ENCODE measurements around the gene RASGRF1.
"Not testable (repeated sequence)": the region's sequence is repeated elsewhere in the genome, so short reads cannot be mapped to it uniquely, and the experiment has no call there.

Gene RASGRF1

DNA sequence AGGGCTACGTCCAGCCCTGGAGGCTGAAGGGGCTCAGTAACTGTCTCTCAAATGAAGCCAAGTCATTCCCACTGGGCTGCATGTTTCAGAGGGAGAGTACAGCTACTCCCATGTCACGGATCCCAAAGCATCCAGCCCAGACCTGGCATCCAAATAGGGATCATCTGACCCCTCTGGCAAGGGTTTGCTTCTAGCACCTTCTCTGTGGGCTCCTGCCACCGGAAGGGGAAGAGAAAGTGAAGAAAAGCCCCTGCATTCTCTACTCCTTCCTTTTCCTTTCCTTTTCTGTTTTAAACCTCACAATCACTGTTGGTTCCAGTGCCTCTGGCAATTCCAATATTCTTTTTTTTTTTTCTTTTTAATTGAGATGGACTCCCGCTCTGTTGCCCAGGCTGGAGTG, 81.2 kb downstream of the RASGRF1 start:
- no peak for DNase-seq (ENCODE audit: low read depth in 2 of 2, low spot score in 1 of 2)

DNA sequence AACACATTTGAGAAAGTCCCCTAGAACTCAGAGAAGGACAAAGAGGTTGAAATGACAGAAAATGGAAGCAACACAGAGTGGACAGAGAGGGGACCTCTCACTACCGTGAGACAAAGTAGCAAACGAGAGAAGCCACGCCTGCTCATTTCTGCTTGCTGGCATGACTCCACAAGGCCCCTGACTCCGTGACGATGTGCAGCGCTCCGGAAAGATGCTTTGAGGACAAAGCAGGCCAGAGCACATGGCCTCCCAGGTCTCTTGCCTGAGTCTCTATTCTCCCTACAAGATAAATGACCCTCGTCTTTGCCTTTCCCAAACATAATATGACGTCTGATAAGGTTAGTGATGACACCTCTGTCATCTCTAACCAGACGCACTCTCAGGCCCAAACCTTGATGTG, 81.9 kb downstream of the RASGRF1 start:
- no peak for DNase-seq (ENCODE audit: low read depth in 2 of 2, low spot score in 1 of 2)

DNA sequence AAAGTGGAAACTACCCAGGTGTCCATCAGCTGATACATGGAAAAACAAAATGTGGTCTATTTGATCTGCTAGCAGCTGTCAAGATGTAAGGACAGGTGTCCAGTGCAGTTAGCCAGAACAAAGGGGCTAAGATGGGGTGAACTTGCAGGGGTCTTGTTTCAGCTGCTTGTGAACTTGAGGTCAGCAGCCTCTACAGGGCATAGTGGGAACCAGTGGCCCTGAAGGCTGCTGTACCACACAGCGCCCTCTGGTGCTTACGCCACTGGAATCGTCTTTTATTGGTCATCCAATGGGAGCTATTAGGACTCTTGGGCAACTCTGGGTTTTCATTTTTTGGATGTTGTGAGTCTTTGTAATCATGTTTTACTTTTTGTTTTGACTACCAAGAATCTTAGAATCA, 83.5 kb downstream of the RASGRF1 start:
- DNase-seq (ENCODE audit: low read depth in 2 of 2, low spot score in 1 of 2), result no peak

DNA sequence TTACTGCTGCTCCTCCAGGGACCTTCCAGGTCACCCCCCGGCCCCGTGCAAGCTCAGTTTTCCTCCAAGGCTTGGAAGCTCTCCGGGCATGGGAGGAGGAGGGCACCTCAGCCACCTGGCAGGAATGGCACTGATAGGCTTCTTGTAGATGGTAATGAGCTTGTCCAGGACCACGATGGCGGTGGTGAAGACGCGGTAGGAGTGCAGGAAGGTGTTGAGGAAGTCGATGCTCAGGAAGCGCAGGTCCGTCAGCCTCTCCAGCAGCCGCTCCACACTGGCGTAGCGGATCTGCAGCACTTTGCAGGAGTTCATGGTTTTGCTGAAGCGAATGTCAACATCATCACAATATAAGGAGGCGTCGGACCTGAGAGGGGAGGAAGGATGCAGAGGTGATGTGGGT, 84.5 kb downstream of the RASGRF1 start:
- DNase-seq (ENCODE audit: low read depth in 2 of 2, low spot score in 1 of 2), result no peak

DNA sequence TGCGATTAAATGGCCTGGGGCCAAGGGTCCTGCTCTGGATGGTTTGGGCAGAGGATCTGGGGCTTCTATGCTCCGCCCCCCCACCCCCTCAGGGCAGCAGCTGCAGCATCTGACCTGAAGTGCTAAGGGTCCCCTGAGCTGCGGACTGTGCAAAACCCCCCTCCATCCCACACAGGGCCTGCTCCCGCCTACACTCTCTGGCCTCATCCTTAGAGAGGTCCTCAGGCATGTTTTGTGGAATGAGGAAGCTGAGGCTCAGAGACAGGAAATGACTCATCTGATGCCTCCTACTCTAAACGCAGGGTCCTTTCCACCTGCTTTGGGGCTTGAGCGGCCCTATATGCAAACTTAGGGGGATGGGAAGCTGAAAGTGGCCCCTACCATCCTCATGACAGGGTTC, 86.2 kb downstream of the RASGRF1 start:
- DNase-seq (ENCODE audit: low read depth in 2 of 2, low spot score in 1 of 2), result no peak

DNA sequence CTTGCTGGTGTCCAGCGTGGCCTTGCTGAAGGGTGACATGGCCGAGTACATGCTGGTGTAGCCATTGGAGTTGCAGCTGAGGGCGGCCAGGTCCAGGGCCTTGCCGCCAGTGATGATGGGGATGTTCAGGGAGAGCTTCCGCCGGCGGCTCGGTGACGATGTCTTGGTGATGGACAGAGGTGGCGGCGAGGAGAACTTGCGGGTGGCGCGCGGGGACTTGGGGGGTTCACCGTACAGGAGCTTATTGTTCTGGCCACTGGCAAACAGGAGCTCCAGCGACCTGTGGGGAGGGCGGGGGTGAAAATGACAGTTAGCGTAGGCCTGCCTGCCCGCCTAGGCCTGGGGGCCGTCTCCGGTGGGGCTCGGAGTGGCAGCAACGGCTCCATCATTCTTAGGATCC, 86.7 kb downstream of the RASGRF1 start:
- no peak for DNase-seq (ENCODE audit: low read depth in 2 of 2, low spot score in 1 of 2)

DNA sequence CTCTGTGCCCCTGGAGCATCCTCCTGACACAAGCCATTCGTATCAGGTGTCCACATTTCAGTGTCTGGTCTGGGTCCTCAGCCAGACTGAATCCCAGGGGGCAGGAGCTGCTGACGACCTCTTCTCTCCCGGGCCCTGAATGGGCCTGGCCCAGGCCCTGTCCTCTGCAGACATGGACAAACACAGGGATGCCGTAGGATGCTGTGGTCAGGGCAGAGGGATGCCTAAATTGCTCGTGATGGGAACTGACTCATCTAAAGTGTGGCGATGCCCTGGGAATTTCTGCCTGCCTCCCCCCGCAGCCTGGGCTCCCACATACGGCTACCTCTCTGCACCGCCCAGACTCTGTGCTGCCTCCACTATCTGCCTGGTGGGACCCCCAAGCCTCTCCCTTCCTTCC, 87.3 kb downstream of the RASGRF1 start:
- DNase-seq (ENCODE audit: low read depth in 2 of 2, low spot score in 1 of 2), result no peak

DNA sequence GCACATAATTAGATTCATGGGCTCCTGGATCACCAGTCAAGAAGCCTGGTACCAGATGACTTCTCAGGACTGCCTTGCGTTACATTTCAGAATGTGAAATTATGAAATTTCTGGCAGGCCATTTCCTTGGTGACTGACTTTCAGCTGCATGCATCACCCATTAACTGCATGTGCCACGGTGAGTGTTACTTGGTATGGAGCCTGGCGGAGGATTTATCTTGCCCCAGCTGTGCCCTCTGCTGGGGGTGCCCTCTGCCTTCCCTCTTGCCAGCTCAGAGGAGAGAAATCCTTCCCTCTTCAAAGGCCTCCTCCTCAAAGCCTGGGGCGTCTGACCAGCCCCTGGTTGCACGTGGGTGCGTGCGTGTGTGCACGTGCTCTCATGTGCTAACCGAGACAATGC, 88.0 kb downstream of the RASGRF1 start:
- no peak for DNase-seq (ENCODE audit: low read depth in 2 of 2, low spot score in 1 of 2)

DNA sequence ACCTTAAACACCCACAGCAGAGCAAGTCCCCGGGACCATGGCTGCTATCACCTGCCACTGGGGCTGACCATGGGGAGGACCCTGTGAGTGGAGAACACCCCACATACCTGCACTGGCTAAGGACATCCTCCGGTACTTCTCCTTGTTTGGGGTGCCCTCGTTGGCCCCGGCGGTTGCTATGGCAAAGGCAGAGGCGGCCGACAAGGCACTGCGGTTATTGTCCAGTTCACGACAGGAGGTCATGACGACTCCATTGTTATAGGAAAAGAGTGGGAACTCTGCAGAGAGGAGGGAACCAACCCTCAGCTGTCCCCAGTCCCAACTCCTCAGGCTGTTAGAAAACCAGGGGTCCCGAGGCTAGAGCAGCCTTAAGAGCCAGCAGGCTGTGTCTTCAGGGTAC, 90.9 kb downstream of the RASGRF1 start:
- no peak for DNase-seq (ENCODE audit: low read depth in 2 of 2, low spot score in 1 of 2)

DNA sequence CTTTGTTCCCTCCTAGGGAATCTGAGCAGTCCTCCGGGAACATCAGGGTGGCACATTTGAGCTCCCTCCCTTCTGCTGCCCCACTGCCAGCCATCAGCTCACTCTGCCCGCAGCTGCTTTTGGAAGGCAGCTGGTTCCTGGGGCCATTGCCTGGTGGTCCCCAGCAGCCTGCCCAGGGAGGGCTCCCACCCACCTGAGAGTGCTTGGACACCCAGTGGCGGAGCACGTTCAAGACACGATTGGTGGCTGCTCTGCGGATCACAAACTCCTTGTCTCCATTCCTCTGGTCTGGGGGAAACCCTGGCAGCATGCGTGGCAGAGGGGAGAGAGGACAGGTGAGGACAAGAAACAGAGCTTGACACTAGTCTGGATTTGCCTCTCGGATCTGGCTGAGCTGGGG, 92.1 kb downstream of the RASGRF1 start:
- no peak for DNase-seq (ENCODE audit: low read depth in 2 of 2, low spot score in 1 of 2)

DNA sequence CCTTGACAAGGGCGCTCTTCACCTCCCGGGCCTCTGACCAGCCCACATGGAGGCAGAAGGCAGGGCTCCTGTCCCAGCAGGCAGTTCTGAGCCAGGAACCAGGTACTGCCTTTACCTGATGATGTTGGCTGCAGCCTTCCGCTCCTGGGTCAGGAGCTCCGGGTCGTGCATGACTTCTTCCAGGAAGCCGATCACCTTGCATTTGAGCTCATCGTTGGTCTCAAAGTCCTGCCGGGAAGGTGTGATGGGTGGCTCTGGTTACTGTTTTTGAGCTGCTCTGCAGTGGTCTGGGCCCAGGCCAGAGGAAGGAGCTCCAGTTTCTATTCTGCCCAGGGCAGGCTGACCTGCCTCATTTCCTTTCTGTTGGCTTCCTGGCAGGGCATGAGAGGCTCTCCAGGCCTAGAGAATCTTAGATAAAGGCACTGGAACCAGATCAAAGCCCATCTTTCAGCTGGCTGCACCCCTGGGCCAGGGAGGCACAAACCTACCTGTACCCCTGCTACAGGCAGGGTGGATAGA, 92.5 kb downstream of the RASGRF1 start:
- DNase-seq (ENCODE audit: low read depth in 2 of 2, low spot score in 1 of 2), result no peak

DNA sequence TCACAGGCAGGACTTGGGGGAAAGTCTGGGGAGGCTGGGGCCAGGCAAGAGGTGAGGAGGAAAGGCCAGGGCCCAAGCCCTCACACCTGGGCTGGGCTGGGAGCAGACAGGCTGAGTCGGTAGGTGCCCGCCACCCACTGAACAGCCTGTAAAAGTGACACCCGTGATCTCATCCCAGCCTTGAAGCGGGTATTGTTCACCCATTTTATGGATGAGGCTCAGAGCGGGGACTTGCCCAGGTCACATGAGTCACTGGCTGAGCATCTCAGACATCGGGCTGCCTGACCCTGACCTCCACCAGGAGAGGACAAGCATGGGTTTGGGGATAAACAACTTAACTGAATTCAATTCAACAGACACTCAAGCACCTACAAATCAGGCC, 93.7 kb downstream of the RASGRF1 start:
- DNase-seq (ENCODE audit: low read depth in 2 of 2, low spot score in 1 of 2), result no peak

DNA sequence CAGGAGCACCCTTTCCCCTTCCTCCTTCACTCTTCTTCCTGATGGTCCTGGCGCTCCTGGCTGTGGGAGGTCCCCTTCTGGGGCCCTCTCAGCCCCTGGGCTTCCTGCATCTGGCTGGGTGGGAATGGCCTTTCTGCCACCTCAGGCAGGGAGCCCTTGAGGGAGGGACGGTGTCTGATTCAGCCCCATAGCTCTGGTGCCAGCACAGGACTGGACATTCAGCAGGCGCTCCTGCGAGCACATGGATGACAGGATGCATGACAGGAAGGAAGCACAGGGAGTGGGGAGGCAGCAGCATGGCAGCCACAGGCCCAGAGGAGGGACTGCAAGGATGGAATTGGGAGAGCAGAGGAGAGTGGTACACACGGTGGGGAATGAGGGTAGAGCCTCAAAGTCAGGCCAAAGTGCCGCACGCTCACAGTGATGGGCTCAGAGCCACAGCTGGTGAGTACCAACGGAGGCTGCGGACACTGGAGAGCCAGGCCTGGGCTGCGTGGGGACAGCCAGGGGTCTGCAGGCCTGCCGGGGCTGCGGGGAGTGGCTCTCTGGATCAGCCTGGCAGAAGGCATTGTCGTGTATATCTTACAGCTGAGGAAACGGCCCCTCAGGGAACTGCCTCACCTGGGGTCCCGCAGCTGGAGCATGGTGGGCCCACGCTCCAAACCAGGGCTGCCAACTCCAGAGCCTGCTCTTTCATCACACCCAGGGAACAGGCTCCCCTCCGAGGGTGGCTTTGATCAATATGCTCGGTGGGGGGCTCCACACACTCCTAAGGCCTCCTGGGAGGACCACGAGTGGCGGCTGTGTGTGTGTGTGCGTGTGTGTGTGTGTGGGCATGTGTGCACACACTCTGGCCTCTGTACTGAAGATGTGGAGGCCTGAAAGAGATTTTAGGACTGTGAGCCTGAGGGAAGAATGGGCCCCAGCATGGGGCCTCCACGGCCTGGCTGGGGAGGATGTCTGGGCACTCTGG, 94.4 kb downstream of the RASGRF1 start:
- DNase-seq (ENCODE audit: low read depth in 2 of 2, low spot score in 1 of 2), result no peak

DNA sequence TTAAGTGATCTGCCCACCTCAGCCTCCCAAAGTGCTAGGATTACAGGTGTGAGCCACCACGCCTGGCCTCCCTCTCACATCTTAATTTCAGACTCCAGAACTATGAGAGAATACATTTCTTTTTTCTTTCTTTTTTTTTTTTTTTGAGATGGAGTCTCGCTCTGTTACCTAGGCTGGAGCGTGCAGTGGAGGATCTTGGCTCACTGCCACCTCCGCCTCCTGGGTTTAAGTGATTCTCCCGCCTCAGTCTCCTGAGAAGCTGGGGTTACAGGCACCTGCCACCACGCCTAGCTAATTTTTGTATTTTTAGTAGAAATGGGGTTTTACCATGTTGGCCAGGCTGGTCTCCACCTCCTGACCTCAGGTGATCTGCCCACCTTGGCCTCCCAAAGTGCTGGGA, 95.4 kb downstream of the RASGRF1 start:
- not testable (repeated sequence) for DNase-seq (ENCODE audit: low read depth in 2 of 2, low spot score in 1 of 2)

DNA sequence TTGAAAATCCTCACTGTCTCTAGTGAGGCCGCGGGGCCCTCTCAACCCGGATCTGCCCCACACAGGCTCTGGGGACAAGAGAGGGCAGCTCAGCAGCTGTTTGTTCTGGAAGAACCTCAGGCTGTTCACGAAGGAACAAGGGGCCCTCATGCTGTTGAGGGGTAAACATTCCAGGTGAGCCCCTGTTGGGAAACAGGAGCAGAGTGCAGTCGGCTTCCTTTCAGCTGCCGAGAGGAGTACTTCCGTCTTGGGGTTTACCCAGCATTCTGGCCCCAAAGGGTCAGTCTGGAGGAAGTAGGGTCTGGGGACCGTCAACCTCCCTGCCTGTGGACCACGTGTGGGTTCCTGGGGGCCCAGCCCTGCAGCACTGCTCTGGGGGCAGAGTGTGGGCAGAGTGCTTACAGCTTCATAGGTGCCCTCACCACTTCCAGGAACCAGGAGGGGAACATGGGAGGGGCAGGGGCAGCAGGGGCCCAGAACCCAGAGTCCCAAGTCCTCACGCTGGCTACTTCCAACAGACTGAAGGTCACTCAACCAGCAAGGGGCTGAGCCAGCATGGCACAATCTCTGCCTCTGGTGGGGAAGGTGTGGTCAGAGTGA, 96.5 kb downstream of the RASGRF1 start:
- DNase-seq (ENCODE audit: low read depth in 2 of 2, low spot score in 1 of 2), result no peak

DNA sequence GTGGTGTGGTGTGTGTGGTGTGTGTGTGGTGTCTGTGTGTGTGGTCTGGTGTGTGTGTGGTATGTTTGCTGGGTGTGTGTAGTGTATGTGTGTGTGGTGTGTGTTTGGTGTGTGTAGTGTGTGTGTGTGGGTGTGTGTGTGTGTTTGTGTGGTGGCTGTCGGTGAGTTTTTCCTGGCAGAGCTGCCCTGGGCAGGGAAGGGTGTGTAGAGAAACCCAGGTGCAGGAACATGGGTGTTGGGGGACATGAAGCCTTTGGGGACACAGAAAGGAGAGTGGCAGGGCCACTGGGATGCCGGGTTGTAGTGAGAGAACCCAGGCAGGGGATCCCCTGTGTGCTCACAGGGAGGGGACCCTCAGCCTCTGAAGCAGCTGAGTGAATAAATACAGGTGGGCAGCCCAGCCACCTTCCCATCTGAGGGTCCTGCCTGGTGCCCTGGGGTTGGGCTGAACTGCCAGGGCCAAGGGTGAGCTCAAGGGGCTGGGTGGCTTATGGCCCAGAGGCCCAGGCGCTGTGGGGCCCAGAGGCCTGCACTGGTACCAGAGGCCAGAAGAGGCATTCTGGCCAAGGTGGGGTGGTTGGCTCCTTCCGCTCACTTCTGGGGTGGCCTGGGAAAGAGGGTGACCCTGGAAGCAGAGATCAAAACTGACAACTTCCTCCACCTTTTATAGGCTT, 97.2 kb downstream of the RASGRF1 start:
- DNase-seq (ENCODE audit: low read depth in 2 of 2, low spot score in 1 of 2), result no peak

DNA sequence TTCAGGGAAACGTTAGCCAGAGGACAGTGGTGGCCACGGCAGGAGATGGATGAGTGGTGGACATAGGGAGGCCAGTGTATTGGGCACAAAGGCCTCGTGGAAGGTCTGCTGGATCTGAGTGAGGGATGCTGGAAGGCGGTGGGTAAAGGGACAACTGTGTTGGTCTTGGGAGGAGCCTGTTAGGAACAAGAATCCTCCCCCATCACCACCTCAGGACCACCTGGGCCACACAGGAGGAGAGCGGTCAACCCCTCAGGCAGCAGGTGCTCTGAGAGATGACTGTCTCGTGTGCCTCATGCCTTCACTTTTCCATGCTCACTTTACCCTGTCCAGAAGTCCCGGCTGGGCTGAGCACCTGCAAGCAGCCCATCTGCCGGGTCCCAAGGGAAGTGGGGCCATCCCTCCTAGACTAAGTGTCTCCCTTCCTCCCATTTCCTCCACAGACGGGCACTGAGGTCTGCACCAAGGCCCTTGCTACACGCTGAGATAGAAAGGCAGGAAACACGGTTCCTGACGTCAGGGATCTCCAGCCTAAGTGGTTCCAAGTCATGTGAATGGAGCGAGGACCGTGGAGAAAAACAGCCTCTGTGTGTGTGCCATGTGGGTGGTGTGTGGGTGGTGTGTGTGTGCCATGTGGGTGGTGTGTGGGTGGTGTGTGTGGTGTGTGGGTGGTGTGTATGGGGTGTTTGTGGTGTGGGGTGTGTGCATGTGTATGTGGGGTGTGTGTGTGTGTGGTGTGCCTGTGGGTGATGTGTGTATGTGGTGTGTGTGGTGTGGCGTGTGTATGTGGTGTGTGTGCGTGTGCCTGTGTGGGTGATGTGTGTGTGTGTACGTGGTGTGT, 97.9 kb downstream of the RASGRF1 start:
- no peak for DNase-seq (ENCODE audit: low read depth in 2 of 2, low spot score in 1 of 2)

DNA sequence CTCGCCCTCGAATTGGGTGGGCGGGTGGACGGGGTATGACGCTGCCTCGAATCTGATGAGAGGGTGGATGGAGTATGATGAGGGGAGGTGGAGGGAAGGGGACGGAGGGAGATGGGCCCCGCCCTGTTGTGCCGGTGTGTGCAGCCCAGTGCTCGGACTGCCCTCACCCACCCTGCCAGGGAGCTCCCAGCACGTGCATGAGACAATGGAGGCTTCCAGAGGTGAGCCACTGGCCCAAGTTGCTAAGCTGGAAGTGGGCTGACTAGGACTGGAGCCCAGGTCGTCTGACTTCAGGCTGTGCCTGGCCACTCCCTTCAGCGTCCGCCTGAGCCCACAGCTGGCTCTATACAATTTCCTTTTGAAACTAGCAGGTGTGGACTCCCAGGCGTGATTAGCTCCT, 98.7 kb downstream of the RASGRF1 start:
- DNase-seq (ENCODE audit: low read depth in 2 of 2, low spot score in 1 of 2), result no peak

DNA sequence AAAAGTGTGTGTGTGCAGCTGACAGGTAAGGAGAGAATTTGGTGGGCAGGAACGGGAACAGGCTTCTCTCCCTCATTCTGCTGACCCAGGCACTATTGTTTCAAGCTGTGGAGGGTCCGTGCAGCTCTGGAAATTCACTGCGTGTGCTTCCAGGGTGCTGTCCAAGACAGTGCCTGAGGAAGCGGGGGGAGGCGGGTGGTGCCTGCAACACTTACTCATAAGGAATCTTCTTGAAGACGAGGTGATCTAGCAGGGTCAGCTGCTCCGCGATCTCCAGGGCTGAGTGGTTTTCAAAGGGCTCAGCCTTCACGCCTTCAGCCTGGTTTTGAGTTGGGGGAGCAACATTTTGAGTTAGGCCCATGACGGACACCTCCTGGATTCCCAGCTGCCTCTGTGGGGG, 99.1 kb downstream of the RASGRF1 start:
- no peak for DNase-seq (ENCODE audit: low read depth in 2 of 2, low spot score in 1 of 2)

DNA sequence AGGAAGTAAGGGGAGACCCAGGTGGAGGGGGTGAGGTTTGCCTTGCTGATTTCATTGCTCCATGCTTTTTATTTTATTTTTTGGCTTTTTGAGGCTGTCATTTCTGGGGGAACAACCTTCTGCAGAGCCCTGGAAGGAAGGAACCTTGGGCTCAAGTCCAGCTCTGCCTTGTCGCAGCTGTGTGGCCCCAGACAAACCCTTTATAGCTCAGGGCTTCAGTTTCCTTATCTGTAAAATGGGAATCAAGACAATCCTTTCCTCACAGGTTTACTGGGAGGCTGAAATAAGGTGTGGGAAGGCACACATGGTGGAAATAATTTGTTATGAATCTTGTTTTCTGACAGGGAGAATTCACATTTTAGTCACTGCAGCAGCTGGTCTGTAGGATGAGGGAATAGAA, 100.3 kb downstream of the RASGRF1 start:
- DNase-seq (ENCODE audit: low read depth in 2 of 2, low spot score in 1 of 2), result no peak

DNA sequence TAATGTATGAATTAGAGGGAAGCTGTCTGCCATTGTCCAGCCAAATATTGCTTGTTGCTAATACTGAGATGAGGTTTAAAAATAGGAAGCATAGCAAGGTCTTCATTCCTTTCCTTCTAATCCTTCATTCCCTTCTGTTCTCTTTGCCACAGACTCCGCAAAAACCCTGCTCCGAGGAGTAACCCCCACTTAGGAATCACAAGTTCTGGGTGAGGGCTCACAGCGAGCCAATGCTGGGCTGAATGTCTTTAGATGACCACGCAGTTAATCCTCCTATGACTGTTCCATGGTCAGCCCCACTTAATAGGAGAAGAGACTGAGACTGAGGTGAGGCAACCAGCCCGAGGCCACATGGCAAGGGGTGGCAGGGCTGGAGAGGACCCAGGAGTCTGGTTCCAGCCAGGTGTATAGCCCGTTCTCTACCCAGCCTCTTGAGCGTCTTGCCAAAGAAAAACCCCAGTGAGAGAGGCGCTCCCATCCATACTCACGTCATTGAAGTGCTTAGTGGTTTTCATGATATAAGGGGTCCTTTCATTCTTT, 100.8 kb downstream of the RASGRF1 start:
- DNase-seq (ENCODE audit: low read depth in 2 of 2, low spot score in 1 of 2), result no peak

Measured in stimulated activated CD8-positive, alpha-beta memory T cell treated with anti-CD3 and anti-CD28 coated beads, Interleukin-4, amount 100 ng/mL, for 4 hours (primary cell).